ENCODE measurements around the gene USP17L21.
"Not testable (repeated sequence)": the region's sequence is repeated elsewhere in the genome, so short reads cannot be mapped to it uniquely, and the experiment has no call there.

Gene USP17L21

DNA sequence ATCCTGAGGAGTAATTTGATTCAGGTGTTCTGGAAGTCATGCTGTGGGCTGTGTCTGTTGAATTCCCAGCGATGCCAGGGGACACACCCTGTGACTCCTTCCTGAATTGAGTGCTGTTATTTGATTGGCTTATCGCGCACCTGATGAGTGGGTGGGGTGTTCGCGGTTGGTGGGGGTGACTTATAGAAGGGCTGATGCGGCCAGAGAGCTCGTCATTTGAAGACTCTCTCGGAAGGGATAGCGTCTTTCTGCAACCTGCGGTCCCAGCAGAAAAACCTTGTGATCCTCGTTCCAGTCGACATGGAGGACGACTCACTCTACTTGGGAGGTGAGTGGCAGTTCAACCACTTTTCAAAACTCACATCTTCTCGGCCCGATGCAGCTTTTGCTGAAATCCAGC lies 4.6 kb downstream of the USP17L21 start, which contains the start of gene USP17L22:
USP17L22 (plus strand) TSS at position 301 of the 400 bp plus-strand sequence; CDS start at position 301, 0 bp downstream.
- not testable (repeated sequence) for DNase-seq (ENCODE audit: low read depth, low spot score); H3K4me1 ChIP-seq (ENCODE audit: insufficient read depth, insufficient read length); H3K27me3 ChIP-seq (ENCODE audit: insufficient read depth, insufficient read length); H3K9ac ChIP-seq (ENCODE audit: insufficient read length, low read depth); H3K4me3 ChIP-seq (ENCODE audit: insufficient read length, low read depth); H3K9me3 ChIP-seq (ENCODE audit: insufficient read depth, low read length); H3K36me3 ChIP-seq (ENCODE audit: insufficient read depth, insufficient read length, low read length)

DNA sequence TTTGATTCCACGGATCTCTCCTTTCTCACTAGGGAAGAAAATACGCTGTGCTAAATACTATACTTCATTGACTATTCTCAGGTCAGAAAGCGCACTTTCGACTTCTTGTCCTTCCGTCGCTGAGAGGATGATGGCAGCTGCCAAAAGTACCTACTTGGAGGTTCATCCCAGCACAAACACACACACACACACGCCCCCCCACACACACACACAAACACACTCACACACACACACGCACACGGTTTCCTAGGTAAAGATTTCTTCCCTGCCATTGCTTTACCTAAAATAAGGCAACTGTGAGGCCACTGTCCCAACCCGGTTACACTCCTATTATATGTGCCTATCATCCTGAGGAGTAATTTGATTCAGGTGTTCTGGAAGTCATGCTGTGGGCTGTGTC lies 9.0 kb downstream of the USP17L21 start:
- not testable (repeated sequence) for H3K27me3 ChIP-seq (ENCODE audit: insufficient read depth, insufficient read length); H3K4me1 ChIP-seq (ENCODE audit: insufficient read depth, insufficient read length); H3K4me3 ChIP-seq (ENCODE audit: insufficient read length, low read depth); H3K9ac ChIP-seq (ENCODE audit: insufficient read length, low read depth); DNase-seq (ENCODE audit: low read depth, low spot score); H3K9me3 ChIP-seq (ENCODE audit: insufficient read depth, low read length); H3K36me3 ChIP-seq (ENCODE audit: insufficient read depth, insufficient read length, low read length)
